Subcutaneous adipose tissue (tissue), 4 donors: ENCODE measurements around the gene MAGI2. TPM values are rescaled to one million over a fixed set of nuclear protein-coding genes. Genes with fewer than 3 reads are reported as not detected.

ENCODE experiments used
- total RNA-seq, 4 donors: library from RNA; depleted of rRNA; stranded (reverse); fragments of >200 nt; gene quantifications; one replicate each; pipeline ENCODE4 v1.1.0, GENCODE V29; 2016
- TF ChIP-seq, protein P1 (sequence below): fragments of 450-650 bp; IDR thresholded peaks from one replicate; pipeline ENCODE4 v1.5.1; 2016; ENCODE audit warnings: low read depth, mild to moderate bottlenecking, control low read depth, antibody characterized with exemption, moderate library complexity

MAGI2 gene
- total RNA-seq, 4 donors from 2014 or later, result 13.7 to 22.9 (median 17.7) TPM

DNA sequence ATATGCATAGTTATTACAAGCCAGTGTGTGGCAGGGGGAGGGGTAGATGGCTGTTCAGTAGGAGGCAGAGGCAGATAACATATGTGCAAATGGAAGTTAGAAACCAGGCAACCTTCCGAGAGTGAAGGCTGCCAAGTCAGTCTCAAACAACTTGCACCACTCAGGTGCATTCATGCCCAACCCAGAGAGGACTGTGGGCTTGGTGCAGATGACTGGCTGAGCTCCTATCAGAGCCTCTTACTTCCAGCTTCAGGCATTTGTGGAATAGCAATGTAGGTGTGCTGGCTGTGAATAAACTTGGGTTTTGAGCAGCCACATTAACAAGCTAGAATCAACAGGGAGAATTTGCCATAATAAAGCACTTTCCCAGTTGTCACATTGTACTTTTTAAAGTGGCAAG, 865.1 kb downstream of the MAGI2 start:
- TF ChIP-seq, protein P1, sequence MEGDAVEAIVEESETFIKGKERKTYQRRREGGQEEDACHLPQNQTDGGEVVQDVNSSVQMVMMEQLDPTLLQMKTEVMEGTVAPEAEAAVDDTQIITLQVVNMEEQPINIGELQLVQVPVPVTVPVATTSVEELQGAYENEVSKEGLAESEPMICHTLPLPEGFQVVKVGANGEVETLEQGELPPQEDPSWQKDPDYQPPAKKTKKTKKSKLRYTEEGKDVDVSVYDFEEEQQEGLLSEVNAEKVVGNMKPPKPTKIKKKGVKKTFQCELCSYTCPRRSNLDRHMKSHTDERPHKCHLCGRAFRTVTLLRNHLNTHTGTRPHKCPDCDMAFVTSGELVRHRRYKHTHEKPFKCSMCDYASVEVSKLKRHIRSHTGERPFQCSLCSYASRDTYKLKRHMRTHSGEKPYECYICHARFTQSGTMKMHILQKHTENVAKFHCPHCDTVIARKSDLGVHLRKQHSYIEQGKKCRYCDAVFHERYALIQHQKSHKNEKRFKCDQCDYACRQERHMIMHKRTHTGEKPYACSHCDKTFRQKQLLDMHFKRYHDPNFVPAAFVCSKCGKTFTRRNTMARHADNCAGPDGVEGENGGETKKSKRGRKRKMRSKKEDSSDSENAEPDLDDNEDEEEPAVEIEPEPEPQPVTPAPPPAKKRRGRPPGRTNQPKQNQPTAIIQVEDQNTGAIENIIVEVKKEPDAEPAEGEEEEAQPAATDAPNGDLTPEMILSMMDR, result no peak

DNA sequence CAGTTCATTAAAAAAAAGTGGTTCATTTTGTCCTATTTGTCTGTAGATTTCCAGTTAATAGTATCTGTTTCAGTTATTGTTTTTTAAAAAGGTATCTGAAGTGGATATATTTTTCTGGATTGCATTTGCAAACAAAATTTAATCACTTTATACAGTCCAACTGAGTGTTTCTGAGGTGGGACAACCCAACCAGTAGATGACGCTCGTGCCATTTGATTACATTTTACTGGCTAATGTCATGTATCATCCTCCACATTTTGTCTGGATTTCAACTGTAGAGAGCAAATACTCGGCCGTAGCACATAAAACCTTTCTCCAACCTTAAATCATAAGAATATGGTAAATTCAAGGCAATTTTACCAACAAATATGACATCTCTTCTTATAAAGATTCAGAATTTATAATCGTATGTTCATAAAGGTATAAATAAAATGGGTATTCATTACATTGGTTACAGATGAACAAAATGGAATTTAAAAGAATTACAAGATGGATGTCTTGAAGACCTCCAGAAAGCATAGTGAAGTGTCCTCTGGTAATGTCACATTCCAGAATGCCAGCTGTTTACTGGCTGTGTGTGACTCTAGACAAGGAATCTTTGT, 865.9 kb downstream of the MAGI2 start:
- TF ChIP-seq, protein P1, result no peak

DNA sequence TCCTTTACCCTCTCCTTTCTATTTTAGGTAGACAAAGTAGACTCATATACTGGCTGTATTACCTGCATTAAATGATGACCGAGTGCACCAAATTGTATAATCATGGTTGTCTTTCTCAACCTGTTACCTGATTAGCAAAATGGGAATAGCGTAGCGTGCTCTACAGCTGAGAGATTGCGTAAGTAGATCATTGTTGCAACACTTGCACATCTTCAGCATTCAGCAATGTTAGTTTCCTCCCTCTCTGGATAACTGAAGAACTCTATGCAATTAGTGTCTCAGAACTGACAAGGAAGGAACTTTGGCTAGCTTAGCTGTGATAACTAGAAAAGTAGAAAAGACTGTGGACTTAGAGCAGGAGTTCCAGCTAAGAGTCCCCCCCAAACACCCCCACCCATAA, 867.5 kb downstream of the MAGI2 start:
- TF ChIP-seq, protein P1, result no peak

DNA sequence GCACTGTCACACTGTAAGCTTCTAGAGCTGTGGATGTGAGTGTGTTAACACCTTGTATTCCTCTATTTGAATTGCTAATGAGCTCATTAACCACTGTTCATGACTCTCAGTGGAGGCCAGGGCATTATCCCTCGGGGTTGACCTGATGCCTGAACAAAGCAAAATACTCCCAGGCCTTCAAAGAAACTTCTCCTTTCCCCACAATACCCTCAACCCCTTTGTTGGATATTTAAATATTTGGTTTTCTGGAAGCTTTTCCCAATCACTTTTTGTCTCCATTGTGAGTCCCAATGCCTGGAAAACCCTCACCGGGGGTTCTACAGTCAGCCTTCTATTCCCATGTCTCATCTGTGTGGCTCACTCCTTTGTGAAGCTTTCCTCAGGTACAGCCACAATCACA, 874.8 kb downstream of the MAGI2 start:
- TF ChIP-seq, protein P1, result no peak

DNA sequence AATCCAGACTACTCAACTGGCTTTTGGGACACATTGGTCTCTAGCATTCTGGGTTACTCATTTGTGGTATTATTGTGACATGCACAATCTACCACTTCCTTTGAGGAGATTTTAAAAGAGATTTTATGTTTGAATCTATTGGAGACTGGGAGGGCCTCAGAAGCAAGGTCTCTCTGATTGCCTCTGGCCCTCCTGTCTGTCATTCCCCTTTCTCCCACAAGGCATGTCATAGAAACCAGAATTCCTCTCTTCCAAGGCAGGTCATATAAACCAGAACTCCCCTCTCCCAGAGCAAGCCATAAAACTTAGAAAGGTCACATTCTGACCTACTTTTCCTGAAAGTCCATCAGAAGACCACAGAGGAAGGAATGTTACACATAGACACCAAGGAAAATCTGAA, 877.2 kb downstream of the MAGI2 start:
- TF ChIP-seq, protein P1, result no peak

DNA sequence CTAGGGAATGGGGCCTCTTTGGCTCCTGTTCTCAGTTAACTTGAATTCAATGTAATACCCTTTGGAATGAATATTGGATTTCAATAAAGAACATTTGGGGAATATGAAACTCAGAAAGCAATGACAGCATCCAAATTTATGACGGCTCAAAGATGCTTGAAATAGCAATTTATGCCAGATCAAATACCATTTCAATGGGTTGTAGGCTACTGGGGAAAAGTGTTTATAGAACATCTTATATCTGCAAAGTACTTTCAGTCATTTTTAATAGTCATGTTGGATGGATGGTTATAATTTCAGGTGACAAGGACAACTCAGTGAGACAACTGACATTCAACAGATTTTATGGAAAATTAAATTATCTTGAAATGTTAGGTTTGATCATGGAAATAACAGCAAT, 882.2 kb downstream of the MAGI2 start:
- TF ChIP-seq, protein P1, result no peak

DNA sequence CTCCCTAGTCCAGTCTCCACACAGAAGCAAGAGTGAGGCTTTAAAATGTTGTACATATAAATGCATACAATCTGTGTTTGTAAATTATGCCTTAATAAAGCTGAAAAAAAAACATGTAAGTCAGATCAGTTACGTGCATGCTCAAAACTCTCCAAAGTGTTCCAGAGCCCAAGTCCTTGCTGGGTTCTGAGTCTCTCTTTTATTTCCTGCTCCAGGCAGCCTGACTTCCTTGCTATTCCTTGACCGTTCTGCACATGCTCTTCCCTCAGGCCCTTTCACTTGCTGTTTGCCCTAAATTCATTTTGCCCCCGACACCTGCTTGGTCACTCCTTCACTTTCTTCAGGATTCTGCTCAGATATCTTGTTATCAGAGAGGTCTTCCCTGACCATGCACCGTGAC, 884.8 kb downstream of the MAGI2 start:
- TF ChIP-seq, protein P1, result no peak
